Epithelial cell of umbilical artery (primary cell): ENCODE results near the gene RTEL1. TPM values are rescaled to one million over a fixed set of nuclear protein-coding genes. Genes with fewer than 3 reads are reported as not detected.

Source experiments
- total RNA-seq: library from RNA; depleted of rRNA; stranded (reverse); fragments of >200 nt; gene quantifications from 2 replicates; pipeline ENCODE4 v1.2.3, GENCODE V29; 2014

RTEL1 gene, protein sequence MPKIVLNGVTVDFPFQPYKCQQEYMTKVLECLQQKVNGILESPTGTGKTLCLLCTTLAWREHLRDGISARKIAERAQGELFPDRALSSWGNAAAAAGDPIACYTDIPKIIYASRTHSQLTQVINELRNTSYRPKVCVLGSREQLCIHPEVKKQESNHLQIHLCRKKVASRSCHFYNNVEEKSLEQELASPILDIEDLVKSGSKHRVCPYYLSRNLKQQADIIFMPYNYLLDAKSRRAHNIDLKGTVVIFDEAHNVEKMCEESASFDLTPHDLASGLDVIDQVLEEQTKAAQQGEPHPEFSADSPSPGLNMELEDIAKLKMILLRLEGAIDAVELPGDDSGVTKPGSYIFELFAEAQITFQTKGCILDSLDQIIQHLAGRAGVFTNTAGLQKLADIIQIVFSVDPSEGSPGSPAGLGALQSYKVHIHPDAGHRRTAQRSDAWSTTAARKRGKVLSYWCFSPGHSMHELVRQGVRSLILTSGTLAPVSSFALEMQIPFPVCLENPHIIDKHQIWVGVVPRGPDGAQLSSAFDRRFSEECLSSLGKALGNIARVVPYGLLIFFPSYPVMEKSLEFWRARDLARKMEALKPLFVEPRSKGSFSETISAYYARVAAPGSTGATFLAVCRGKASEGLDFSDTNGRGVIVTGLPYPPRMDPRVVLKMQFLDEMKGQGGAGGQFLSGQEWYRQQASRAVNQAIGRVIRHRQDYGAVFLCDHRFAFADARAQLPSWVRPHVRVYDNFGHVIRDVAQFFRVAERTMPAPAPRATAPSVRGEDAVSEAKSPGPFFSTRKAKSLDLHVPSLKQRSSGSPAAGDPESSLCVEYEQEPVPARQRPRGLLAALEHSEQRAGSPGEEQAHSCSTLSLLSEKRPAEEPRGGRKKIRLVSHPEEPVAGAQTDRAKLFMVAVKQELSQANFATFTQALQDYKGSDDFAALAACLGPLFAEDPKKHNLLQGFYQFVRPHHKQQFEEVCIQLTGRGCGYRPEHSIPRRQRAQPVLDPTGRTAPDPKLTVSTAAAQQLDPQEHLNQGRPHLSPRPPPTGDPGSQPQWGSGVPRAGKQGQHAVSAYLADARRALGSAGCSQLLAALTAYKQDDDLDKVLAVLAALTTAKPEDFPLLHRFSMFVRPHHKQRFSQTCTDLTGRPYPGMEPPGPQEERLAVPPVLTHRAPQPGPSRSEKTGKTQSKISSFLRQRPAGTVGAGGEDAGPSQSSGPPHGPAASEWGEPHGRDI (N-terminal part only)
- total RNA-seq = 8.4 and 11.2 TPM in 2 replicates

DNA sequence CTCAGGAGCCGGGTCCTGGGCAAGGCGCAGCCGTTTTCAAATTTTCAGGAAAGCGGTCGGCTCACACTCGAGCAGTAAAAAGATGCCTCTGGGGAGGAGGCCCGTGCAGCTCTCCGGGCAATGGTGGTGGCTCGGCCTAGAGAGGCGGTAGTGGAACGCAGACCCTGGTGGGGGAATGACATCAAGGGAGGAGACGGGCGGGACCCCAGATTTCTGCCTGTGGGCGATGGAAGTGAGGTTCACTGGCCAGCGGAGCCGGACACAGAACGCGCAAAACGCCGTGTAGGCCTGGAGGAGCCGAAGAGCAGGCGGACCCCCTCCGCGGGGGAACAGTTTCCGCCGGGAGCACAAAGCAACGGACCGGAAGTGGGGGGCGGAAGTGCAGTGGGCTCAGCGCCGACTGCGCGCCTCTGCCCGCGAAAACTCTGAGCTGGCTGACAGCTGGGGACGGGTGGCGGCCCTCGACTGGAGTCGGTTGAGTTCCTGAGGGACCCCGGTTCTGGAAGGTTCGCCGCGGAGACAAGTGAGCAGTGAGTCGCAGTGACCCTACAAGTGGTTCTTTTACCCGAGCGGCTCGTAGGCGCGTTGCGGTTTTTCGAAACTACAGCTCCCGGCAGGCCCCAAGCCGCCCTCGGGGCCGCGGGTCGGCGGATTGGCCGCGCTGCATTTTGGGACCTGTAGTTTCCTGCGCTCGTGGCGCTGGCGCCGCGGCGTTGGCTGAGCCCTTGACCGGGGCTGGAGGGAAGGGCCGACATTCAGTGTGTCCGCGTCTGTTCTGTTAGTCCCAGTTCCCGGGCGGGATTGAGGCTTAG lies at the start of gene RTEL1:
TSS of gene RTEL1 (plus strand) at position 376 of the 812 bp plus-strand sequence. CDS start 1,091 bp downstream, outside the sequence.

DNA sequence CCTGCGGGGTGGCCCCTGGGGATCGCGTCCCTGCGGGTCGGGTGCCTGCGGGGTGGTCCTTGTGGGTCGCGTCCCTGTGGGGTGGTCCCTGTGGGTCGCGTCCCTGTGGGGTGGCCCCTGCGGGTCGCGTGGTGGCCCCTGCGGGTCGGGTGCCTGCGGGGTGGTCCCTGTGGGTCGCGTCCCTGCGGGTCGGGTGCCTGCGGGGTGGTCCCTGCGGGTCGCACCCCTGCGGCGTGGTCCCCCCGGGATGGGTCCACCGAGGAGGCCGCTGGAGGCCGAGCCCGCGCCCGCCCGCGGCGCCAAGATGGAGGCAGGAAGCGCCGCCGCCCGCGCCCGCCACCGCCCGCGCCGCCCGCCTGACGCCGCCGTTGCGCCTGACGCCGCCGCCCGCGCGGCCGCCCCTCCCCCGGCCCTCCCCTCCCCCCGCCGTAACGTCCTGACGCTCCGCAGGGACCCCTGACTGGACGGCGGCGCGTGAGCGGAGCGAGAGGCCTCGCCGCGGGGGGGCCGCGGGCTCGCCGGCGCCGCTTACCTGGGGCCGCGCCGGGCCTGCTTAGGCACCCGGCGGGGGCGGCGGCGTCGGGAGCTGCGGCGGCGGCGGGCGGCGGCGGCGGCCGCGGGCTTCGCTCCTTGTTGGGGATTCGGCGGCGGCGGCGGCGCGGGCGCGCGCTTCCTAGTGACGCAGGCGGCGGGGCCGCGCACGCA lies 31.5 kb upstream of the RTEL1 start, which contains the start of gene GMEB2:
TSS of gene GMEB2 (minus strand) at position 678 of the 705 bp plus-strand sequence. CDS start 7,704 bp downstream, outside the sequence.

DNA sequence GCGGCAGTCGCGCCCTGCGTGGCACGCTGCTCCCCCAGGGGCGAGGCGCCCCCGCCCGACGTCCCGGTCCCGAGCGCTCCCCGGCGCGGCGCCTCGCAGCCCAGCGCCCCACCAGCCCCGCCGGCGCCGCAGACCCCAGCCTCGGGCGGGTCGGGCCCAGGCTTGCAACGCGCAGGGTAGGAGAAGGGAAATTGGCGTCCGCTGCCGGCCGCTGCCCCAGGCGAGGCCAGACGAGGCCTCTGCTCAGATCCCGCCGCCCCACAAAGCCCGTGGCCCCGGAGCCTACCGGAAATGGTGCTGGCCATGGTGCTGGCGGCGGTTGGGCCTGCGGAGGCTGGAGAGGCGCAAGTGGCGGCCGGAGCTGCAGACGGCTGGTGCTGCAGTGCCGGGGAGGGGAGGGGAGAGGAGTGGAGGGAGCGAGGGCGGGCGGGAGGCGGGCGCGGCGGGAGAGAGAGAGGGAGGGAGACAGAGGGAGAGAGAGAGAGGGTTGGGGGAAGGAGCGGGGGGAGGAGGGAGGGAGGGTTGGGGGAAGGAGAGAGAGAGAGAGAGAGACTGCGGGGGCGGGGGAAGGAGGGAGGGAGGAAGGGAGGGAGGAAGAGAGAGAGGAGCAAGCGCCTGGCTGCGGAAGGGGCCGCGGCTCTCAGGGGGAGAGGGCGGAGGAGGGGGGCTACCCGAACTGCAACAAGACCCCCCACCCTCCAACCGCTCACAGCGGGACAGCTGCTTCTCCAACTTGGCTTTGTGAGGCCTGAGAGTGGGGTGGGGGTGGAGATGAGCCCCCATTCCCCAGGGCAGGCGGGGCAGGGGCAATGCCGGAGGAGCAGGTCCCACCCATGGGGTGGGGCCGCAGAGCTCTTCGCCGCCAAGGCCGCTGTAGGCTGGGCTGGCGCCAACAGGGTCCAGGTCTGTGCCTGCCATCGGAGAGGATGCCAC lies 4.8 kb upstream of the RTEL1 start, which contains the start of gene STMN3:
TSS of gene STMN3 (minus strand) at position 384 of the 933 bp plus-strand sequence. CDS start at position 305, 79 bp downstream.

DNA sequence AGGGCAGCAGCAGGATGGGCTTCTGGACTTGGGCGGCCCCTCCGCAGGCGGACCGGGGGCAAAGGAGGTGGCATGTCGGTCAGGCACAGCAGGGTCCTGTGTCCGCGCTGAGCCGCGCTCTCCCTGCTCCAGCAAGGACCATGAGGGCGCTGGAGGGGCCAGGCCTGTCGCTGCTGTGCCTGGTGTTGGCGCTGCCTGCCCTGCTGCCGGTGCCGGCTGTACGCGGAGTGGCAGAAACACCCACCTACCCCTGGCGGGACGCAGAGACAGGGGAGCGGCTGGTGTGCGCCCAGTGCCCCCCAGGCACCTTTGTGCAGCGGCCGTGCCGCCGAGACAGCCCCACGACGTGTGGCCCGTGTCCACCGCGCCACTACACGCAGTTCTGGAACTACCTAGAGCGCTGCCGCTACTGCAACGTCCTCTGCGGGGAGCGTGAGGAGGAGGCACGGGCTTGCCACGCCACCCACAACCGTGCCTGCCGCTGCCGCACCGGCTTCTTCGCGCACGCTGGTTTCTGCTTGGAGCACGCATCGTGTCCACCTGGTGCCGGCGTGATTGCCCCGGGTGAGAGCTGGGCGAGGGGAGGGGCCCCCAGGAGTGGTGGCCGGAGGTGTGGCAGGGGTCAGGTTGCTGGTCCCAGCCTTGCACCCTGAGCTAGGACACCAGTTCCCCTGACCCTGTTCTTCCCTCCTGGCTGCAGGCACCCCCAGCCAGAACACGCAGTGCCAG lies 38.7 kb downstream of the RTEL1 start, which contains the start of gene TNFRSF6B:
TSS of gene TNFRSF6B (plus strand) at position 25 of the 729 bp plus-strand sequence. CDS start at position 141, 116 bp downstream.

DNA sequence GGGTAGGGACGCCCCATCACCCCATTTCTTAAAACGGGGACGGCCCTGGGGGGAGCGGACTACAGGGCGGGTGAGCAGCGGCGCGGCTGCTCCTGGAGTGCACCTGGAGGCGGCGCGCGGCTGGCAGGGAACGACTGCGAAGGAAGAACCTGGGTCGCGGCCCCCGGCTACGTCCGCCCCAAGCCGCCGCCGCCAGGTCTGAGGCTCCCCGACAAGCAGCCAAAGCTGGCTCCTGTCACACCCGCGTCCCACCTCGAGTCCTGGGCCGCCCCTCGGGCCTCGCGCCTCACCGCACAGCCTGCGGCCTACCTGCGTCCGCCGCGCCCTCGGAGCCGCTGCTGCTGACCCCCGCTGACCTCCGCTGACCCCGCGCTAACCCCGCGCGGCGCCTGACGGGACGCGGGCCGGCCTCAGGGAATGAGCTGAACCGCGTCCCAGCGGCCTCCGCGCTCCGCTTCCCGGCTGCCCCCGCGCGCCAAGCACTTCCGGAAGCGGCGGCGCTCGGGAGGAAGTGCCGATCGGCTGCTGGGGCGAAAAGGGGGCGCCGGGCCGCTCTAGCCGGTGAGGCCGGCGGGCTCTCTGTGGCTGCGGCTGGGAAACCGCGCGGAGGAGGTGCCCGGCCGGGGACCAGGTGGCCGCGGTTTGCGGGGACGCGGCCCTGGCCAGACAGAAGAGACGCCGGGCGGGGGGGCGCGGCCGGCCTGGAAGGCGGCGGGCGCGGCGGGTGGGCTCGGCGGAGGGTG lies 49.6 kb downstream of the RTEL1 start, which contains the start of the genes ARFRP1 and ZGPAT:
TSS of gene ARFRP1 (minus strand) at position 419 of the 743 bp plus-strand sequence. CDS start 885 bp downstream, outside the sequence.
TSS of gene ZGPAT (plus strand) at position 482 of the 743 bp plus-strand sequence. CDS start 542 bp downstream, outside the sequence.

DNA sequence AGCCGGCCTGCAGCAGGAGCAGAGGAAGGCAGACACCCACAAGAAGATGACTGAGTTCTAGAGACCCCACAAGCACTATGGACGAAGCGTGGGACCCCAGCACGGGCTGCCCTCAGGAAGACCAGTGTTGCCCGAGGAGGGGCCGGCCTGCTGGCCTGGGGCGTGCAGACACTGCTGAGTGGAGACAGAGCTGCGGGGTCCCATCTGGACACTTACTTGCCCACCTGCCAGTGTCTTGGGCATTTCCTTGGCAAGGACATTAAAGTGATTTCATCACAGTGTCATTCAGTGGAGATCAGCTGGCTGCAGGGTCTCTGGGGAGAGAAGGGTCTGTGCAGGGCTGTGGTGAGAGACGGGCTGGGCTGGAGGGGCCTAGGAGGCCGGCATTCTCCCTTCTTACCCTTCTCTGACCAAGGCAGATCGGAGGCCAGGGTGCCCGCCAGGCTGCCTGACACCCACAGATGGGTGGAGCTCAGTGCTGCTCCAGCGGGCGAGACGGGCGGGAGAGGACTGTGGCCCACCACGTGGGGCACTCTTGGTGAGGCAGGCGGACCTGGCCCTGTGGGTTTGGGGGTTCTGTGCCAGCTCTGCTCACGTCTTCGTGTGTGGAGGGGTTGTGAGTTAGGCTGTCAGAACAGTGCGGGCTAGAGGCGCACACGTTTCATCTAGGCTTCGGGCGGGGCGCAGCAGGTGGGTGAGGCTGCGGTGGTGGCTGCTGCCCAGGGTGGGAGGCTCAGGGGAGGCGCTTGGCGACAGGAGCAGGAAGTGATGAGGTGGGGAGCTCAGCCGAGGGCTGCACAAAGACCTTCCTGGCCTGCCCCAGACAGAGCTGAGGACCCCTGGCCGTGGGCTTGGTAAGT lies 78.0 kb downstream of the RTEL1 start, which contains the start of gene LIME1:
TSS of gene LIME1 (plus strand) at position 806 of the 860 bp plus-strand sequence. CDS start 886 bp downstream, outside the sequence.

DNA sequence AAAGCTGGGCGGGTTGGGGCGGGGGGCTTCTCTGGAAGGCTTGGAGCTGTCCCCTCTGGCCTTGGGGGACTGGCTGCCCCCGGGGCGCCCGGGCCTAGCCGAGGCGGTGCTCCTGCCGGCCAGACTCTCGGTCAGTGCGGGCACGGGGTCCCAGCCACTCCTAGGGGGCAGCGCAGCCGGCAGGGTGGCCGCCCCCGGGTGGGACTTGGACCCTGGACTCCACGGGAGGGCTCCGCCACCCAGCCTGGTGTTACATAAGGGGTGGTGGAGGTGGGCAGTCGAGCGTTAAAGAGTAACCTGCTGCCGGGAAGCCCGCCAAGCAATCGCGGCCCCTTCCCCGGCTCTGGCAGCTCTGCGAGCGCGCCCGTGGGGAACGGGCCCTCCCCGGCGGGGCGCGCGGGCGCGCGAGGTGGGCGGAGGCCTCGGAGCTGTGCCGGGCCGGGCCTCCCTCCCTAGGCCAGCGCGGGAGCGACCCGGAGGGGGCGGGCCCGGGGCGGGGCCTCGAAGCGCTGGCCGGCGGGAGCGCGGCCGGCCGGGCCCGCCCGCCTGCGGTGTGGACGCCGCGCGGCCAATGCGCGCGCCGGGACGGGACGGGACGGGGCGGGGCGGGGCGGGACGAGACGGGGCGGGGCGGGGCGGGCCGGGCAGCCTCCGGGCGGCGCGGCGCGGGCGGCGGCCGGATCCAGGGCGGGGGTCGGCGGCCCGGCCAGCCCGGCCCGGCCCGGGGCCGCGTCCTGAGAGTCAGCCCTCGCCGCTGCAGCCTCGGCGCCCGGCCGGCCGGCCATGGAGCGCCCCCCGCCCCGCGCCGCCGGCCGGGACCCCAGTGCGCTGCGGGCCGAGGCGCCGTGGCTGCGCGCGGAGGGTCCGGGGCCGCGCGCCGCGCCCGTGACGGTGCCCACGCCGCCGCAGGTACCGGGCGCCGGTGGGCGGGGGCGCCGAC lies 81.3 kb downstream of the RTEL1 start, which contains the start of gene SLC2A4RG:
TSS of gene SLC2A4RG (plus strand) at position 647 of the 940 bp plus-strand sequence. CDS start at position 784, 137 bp downstream.

Other genes with a start within 250 kb of the RTEL1 start
- gene KCNQ2, start 185.7 kb upstream of the RTEL1 start, total RNA-seq = not detected in 2 replicates
- gene EEF1A2, start 159.2 kb upstream of the RTEL1 start, total RNA-seq = 0.46 and 3.6 TPM in 2 replicates
- 13.0 and 17.5 TPM in 2 replicates for gene PPDPF, start 137.5 kb upstream of the RTEL1 start, total RNA-seq
- gene PTK6, start 120.9 kb upstream of the RTEL1 start, total RNA-seq = not detected in 2 replicates
- not detected in 2 replicates for gene SRMS, start 110.6 kb upstream of the RTEL1 start, total RNA-seq
- gene FNDC11, start 104.2 kb upstream of the RTEL1 start, total RNA-seq = 0.15 and 1.3 TPM in 2 replicates
- 45.8 and 199 TPM in 2 replicates for gene HELZ2, start 84.1 kb upstream of the RTEL1 start, total RNA-seq
- gene GMEB2, start 31.2 kb upstream of the RTEL1 start, total RNA-seq = 7.0 and 7.1 TPM in 2 replicates
- 0.32 and 0.76 TPM in 2 replicates for gene STMN3, start 4.9 kb upstream of the RTEL1 start, total RNA-seq
- gene TNFRSF6B, start 38.3 kb downstream of the RTEL1 start, total RNA-seq = 7.1 and 41.5 TPM in 2 replicates
- 31.2 and 41.9 TPM in 2 replicates for gene ARFRP1, start 49.7 kb downstream of the RTEL1 start, total RNA-seq
- 20.5 and 24.8 TPM in 2 replicates for gene ZGPAT, start 49.7 kb downstream of the RTEL1 start, total RNA-seq
- gene LIME1, start 78.4 kb downstream of the RTEL1 start, total RNA-seq = 1.3 and 4.3 TPM in 2 replicates
- gene SLC2A4RG, start 81.5 kb downstream of the RTEL1 start, total RNA-seq = 9.1 and 10.4 TPM in 2 replicates
- gene ZBTB46, start 173.0 kb downstream of the RTEL1 start, total RNA-seq = 2.9 and 4.9 TPM in 2 replicates
- gene ABHD16B, start 203.2 kb downstream of the RTEL1 start, total RNA-seq = not detected in 2 replicates
- 114 and 127 TPM in 2 replicates for gene TPD52L2, start 207.0 kb downstream of the RTEL1 start, total RNA-seq
- gene DNAJC5, start 236.8 kb downstream of the RTEL1 start, total RNA-seq = 63.2 and 67.9 TPM in 2 replicates